Stimulated activated naive CD8-positive, alpha-beta T cell treated with anti-CD3 and anti-CD28 coated beads, Interleukin-15, Interleukin-2, amounts not matched to agents 100 U/mL and 50 U/mL, for 24 hours (primary cell): ENCODE measurements around the gene PILRA.
A peak's percentile ranks its signal among the peaks of the same experiment; 100 is the strongest.

Source experiments
- ATAC-seq: fragments of 150-1000 bp; cut with Tn5 transposase; one replicate; pipeline ENCODE4 v1.10.0; 2021
- DNase-seq: peaks from one replicate; pipeline ENCODE4 v3.0.0; 2021

The PILRA gene

DNA sequence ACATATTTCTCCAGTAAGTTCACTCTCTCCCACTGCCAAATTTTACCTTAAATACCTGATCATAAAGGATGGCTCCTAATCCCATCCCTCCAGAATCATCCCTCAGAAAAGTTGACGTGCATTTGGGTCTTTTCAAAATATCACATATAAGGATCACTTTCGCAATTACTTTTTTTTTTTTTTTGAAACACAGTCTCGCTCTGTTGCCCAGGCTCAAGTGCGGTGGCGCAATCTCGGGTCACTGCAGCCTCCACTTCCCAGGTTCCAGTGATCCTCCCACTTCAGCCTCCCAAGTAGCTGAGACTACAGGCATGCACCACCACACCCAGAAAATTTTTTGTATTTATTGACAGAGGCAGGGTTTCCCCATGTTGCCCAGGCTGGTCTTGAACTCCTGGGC lies 37.8 kb downstream of the PILRA start:
- DNase-seq: no peak

DNA sequence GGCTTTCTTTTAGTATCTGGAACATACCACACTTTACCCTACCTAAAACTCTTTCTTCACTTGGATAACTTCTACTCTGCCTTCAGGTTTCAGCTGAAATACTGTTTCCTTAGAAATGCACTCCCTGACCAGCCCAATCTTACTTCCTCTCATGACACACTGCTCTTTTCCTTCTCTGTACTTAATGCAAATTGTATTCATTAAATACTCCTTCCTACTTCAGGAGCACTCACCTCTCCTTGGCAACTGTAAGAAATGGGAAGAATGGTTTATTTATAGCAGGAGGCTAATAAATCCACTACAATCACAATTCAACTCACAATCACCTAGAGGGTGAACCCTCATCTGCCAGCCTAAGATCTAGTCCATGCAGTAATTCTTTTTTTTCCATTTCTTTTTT lies 40.1 kb downstream of the PILRA start:
- ATAC-seq: no peak

More for the DNA sequence above, 37.8 kb downstream of the PILRA start:
- ATAC-seq: no peak

DNA sequence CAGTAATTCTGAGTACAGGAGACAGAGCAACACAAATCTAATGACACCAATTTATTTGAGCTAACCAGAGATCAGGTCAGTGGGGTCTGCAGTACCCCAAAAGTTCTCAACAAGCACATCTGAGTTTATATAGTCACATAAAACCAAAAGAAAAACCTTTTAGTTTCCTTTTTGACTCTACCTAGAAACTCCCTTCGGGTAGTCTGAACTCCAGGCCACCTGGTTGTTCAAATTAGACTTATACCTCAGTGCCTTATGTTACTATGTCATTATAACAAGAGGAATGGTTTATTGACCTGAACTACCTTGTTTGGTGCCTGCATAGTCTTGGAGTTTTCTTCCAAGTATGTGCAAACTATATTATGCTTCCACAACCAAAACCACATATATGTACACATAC lies 40.6 kb downstream of the PILRA start:
- DNase-seq: no peak
- no peak for ATAC-seq

More for the DNA sequence above, 40.1 kb downstream of the PILRA start:
- DNase-seq: no peak

DNA sequence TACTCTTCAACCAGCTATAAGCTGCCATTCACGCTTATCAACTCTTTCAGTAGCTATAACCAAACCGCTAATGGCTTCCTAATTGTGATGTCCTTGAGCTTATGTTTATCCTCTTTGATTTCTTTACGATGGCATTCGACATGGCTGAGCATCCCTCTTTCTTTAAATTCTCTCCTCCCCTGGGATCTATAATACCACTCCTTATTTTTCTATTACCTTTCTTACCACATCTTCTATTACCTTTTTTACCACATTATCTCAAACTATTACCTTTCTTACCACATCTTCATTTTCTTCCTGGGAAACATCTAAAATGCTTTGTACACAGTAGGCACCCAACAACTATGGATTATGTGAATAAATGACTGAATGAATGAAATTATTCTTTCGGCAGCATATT lies 42.2 kb downstream of the PILRA start:
- ATAC-seq: no peak
- DNase-seq: no peak

GRCh38 chr7:100418930-100419659 lies 45.8 kb downstream of the PILRA start:
- ATAC-seq: no peak
- no peak for DNase-seq

DNA sequence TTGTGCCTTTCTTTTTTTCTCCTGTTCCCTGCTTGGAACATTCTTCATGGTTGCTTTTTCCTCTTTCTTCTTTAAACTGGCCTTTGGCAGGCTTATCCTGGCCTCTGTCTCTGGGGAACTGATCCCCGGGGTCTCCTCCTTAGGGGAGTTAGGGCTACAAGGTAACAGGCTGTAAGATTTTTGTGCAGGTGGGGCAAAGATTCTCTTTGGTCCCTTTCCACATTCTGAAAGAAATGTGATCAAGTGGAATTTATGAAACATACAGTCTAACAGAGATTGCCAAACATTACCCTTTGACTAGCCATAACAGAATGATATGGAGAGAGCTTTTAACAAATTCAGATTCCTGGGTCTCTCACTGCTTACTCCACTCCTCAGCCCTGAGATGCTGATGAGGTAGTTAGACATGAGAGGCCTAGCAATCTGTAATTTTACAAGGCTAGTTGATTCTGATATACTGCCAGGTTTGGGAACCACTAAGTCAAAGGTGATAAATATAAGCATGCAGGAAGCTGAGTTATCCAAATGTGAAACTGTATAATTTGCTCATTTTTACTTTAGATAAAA lies 46.5 kb downstream of the PILRA start:
- no peak for ATAC-seq

DNA sequence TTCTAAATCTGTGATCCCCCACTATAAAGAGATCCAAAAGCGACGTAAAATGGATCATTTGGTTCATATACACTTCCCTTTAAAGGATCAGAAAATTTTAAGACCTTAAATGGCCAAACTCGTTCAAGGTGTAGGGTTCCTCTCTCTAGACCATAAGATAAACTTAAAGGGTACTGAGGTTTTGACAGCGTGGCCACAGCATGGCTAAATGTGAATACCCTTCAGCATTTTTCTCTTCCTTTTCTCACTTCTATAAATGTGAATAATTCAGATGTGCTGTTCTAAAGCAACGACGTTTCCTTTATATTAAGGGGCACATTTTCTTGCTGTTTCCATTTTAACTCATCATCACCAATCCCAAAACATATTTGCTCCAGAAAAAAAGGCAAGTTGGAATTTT lies 50.0 kb downstream of the PILRA start:
- ATAC-seq (no peak), DNase-seq (no peak)

More for the DNA sequence above, 46.5 kb downstream of the PILRA start:
- no peak for DNase-seq

- no peak for ATAC-seq
Observed at GRCh38 chr7:100425347-100425746, 52.1 kb downstream of the PILRA start.

DNA sequence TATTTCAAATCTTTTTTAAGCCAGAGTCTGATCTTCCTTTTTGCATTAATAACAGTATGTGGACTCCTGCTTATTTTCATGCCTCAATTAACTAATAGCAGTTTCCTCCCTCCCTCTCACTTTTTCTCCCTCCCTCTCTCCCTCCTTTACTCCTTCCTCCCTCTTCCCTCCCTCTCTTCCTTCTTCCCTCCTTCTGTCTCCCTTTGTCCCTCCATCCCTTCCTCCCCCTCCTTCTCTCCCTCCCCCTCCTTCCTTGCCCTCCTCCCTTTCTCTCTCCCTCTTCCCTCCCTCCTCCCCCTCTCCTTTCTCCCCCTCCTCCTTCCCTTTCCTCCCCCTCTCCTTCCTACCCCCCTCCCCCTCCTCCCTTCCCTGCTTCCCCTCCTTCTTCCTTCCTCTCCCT lies 53.2 kb downstream of the PILRA start:
- ATAC-seq (no peak), DNase-seq (no peak)

More at GRCh38 chr7:100425347-100425746, 52.1 kb downstream of the PILRA start:
- DNase-seq: no peak

- DNase-seq: no peak
- ATAC-seq: no peak
Observed at GRCh38 chr7:100427762-100428198, 54.5 kb downstream of the PILRA start.

DNA sequence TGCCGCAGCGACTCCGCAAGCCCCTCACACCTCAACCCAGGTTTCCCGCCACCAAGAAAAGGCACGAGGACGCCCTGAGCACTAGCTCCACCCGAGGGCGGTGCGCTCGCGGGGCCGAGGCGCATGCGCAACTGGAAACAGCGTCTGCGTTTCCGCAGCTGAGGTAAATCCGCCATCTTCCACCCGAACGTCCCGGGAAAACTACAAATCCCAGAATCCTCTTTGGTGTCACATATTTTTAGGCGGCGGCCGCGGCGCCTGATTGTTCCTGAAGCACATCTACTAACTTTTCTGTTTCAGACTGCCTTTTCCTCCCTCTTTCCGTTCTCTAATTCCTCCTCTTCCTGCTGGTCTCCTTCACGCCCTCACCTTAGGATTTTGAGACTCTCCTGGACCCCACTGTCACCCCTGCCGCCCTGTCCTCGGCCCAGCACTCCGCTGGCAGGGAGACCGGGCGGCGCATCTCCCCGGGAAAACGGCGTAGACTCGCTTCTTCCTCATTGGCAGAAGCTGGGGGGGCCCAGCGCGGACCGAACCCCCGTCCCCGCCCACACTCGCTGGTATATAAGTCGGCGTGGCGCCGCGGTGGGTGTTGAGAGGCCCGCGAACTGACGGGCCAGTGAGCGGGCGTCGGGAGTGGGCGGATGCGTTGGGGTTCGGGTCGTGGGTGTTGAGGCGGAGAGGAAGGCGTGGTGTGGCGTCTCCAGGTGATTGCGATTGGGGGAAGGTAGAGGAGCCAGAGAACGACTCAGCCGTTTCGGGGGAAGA lies 55.1 kb downstream of the PILRA start, which contains the start of gene ZCWPW1:
Gene ZCWPW1, minus strand, starts transcription at position 505 of the 768 bp plus-strand sequence. CDS start 8,054 bp downstream, outside the sequence.
- ATAC-seq (peak; percentile 51), DNase-seq (peak; percentile 98)

GRCh38 chr7:100428967-100429636 lies 55.8 kb downstream of the PILRA start:
- DNase-seq (peak; percentile 100), ATAC-seq (peak; percentile 61)

DNA sequence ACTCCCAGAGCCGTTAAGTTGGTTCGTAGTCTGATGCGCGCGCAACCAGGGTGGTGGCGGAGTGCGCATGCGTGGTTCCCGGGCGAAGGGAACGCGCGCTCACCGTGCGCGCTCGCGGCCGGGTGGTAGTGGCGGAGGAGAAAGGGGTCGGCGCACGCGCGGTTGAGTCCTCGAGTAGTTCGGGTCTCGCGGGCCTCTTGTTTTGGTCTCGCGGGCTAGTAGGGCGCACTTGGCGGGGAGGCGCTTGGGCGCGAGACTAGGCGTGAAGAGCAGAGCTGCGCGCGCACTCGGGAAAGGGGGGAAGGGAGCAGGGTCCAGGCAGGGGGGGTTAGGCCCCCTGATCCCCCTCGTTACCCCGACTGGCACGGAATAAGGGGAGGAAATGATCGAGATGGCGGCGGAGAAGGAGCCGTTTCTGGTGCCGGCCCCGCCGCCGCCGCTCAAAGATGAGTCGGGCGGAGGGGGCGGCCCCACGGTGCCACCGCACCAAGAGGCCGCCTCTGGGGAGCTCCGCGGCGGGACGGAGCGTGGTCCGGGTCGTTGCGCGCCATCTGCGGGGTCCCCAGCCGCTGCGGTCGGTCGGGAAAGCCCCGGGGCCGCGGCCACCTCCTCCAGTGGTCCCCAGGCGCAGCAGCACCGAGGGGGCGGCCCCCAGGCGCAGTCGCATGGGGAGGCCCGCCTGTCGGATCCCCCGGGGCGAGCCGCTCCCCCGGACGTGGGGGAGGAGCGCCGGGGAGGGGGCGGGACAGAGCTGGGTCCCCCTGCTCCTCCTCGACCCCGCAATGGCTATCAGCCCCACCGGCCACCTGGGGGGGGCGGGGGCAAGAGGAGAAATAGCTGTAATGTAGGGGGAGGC lies 56.6 kb downstream of the PILRA start, which contains the start of gene MEPCE:
Gene MEPCE, plus strand, starts transcription at position 195 of the 856 bp plus-strand sequence. Its CDS starts 188 bp downstream, at position 383.
- peak; percentile 98 for DNase-seq
- ATAC-seq: peak; percentile 51

- DNase-seq (peak; percentile 55), ATAC-seq (no peak)
Observed at GRCh38 chr7:100430493-100431285, 57.4 kb downstream of the PILRA start.

DNA sequence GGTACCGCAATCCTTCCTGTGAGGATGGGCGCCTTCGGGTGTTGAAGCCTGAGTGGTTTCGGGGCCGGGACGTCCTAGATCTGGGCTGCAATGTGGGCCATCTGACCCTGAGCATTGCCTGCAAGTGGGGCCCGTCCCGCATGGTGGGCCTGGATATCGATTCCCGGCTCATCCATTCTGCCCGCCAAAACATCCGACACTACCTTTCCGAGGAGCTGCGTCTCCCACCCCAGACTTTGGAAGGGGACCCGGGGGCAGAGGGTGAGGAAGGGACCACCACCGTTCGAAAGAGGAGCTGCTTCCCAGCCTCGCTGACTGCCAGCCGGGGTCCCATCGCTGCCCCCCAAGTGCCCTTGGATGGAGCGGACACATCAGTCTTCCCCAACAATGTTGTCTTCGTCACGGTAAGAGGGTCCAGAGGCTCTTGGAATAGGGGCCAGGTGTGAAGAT lies 58.0 kb downstream of the PILRA start:
- DNase-seq: no peak
- no peak for ATAC-seq

DNA sequence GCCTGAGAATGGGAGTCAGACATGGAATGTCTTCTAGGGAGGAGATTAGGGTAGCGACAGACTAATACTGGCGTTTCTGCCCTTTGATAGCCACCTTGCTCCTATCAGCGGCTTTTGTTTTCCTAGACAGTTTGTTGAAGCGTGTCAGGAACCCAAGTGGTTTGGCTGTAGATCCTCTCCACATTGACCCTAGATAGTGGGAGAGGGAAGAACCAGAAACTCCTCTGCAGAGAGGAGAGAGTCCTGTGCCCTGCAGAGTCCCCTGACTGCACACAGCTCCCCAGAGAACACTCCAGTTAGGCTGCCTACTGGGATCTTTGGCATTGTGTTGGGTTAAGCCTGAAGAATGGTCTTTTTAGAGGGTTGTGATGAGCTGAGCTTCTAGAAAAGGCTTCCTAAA lies 58.8 kb downstream of the PILRA start:
- ATAC-seq (no peak), DNase-seq (no peak)

DNA sequence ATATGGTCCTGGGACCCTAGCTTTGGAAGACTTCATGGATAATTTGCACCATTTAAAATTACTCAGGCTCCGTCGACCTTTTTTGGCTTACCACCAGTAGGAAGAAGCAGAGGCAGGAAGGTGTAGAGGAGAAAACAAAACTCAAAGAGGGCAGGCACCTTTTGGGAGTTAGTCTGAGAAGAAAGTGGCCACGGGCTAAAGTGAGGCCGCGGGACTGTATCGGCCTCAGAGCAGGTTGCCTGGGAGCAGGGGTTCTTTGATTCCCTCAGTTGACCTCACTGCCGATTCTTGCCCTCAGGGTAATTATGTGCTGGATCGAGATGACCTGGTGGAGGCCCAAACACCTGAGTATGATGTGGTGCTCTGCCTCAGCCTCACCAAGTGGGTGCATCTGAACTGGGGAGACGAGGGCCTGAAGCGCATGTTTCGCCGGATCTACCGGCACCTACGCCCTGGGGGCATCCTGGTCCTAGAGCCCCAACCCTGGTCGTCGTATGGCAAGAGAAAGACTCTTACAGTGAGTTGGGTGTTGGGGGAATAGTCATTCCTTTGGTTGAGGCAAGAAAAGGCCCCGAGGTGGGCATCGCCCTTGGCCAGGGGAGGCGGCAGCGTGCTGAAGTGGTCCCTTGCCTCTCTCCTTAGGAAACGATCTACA lies 59.5 kb downstream of the PILRA start:
- DNase-seq: no peak
- no peak for ATAC-seq

- ATAC-seq (no peak), DNase-seq (no peak)
Observed at GRCh38 chr7:100433276-100433591, 59.9 kb downstream of the PILRA start.

DNA sequence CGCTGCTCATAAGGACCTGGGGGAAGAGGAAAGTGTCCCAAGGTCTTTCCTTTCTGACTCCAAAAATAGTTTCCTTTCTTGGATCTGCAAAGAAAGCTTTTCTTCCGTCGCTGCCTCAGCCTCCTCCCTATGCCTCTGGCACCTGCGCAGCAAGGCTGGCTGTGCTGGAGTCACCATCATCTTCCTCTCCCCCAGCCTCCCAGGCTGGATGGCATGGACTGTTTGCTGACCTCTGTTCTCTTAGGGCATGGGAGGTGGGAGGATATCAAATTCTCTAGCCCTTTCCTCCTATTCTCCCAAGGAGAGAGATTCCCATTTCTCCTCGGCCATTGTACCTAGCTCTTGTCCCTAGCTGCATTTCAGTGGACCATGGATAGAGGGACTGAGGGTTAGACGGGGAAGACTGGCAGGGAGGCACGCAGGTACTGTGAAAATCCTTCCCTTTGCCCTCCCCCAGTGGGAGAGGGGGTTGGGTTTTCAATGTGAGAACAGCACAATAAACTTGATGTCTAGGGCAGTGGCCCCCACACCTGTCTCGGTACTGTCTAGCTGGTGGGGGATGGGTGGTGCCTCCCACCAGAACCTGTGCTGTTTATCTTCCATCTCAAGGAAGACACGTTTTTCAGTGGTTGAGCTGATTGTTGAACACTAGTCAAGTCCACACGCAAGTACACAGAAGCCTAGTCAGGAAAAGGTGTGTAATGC lies 60.5 kb downstream of the PILRA start:
- ATAC-seq: no peak
- DNase-seq: no peak
